HG03354 (cell line): ENCODE measurements around the gene FAM53B.

Source experiments
- ATAC-seq: cut with Tn5 transposase; IDR thresholded peaks from one replicate; pipeline ENCODE4 v1.9.1; 2021; ENCODE audit warnings: mild to moderate bottlenecking; ENCODE audit not compliant: unreplicated experiment, poor library complexity, severe bottlenecking

Gene FAM53B

DNA sequence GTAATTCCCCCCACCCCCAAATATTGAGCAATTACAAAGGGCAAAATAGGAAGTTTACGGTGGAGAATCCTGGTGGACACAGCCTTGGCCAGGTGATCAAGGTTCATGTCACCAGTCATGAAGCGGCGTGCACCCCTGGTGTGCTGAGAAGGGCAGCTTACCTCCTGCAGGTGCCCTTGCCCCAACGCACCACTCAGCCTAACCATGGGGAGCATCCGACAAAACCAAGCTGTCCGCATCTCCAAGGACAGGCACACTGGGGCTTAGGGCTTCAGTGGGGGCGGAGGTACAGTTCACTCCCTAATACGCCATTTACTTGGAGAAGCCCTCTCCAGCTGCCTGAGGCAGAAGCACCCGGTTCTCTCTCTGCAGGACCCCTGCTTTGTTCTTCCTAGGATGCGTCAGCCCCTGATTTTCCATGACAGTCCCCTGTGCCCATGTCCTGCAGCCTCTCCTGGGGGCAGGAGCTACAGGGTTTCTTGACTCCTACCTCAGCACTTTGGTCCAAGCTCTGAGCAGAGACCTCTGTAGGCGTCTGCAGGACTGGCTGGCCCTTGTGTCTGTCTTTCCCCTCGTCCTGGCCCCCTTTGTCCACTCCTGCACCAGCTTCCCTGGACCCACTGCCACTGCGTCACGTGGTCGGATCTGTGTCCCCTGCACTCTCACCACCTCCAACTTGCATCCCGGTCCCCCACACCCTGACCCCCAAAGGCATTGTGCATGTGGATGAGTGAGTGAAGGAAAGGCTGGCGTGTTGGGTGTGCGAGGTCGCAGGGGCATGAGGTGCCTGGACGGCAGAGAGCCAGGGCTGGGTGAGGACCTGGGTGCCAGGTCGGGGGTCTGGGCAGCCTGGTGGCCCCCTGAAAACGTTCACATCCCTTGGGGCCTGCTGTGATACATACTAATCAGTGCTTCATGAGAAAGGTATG is 168.8 kb downstream of the FAM53B start:
- no peak for ATAC-seq

DNA sequence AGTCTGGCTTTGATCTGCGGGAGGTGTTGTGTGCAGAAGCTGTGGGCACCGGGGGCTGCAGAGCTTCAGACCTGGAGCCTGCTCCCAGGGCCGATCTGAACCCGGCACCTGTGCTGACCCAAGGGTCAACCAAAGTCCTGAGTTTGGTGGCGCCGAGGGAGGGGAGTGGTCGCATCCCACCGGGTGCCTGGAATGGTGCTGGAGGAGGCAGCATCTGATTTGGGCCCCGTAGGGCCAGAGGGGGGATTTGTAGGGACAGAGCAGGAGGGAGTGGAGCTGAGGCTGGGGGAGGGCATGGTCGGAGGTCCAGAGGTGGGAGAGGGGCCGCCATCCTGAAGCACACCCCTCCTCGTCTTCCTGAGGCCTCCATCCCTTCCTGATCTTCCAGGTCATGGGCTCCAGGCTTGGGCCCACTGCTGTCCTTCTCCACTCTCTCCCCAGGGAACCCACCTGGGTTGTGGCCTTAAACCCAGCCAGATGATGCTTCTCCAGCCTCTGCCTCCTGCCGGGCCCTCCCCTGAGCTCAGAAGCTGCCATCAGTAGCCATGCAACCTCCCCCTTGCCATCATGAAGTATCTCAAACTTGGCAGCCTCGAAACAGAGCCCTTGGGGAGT is 169.6 kb downstream of the FAM53B start:
- no peak for ATAC-seq

DNA sequence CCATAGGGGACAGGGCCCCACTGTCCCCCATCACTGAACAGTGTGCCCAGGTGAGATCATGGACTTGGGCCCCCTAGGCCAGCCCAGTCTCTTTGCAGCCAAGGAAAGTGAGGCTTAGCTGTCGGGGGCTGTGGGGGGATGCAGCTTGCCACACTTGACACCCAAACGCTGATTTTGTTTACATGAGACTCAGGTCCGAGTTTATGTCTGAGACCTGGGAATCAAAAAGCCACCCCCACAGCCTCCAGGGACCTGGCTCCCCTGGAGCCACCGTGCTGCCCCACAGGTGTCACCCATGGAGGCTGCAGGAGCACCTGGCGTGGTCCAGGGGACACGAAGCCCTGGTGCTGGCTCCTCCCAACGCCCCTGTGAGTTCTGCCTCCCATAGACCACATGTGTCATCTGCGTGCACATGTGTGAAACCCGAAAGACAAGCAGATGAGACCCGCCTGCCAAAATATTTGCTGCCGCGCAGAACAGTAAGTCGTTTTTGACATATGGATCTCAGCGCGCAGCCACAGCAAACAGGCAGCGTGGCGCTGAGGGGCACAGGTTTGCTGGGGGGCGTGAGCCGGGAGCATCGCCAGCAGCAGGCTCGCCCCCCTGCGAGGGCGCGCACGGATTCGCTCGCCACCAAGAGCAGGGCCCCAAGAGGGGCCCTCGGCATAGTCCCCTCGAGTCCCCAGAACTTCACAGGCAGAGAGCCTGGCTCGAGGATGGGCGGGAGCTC is 170.3 kb downstream of the FAM53B start:
- ATAC-seq, result no peak

DNA sequence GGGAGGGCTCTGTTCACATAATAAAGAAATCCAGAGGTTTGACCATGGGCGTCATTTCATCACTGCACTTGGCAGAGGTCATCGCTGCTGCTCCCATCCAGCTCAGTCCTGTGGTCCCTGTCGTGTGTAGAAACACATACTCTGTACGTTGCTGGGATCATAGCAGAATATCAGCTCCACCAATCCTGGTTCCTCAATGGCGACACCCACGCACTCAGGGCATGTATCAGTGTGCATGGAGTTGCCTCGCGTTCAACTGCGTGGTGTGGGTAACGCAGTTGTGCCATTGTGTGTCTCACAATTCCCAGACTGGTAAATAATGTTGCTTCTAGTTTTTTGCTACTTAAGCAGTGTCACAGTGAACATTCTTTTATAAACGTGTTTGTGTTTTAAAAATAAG is 171.4 kb downstream of the FAM53B start:
- ATAC-seq, result no peak

DNA sequence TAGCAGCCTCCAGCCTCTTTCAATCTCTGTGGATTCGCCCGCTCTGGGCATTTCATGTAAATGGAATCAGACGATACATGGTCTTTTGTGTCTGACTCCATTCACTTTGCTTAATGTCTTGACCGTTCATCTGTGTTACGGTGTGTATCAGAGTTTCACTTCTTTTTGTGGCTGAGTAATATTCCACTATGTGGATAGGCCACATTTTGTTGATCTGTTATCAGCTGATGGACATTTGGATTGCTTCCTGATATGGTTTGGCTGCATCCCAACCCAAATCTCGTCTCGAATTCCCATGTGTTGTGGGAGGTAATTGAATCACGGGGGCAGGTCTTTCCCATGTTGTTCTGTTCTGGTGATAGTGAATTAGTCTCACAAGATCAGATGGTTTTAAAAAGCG is 173.5 kb downstream of the FAM53B start:
- no peak for ATAC-seq

DNA sequence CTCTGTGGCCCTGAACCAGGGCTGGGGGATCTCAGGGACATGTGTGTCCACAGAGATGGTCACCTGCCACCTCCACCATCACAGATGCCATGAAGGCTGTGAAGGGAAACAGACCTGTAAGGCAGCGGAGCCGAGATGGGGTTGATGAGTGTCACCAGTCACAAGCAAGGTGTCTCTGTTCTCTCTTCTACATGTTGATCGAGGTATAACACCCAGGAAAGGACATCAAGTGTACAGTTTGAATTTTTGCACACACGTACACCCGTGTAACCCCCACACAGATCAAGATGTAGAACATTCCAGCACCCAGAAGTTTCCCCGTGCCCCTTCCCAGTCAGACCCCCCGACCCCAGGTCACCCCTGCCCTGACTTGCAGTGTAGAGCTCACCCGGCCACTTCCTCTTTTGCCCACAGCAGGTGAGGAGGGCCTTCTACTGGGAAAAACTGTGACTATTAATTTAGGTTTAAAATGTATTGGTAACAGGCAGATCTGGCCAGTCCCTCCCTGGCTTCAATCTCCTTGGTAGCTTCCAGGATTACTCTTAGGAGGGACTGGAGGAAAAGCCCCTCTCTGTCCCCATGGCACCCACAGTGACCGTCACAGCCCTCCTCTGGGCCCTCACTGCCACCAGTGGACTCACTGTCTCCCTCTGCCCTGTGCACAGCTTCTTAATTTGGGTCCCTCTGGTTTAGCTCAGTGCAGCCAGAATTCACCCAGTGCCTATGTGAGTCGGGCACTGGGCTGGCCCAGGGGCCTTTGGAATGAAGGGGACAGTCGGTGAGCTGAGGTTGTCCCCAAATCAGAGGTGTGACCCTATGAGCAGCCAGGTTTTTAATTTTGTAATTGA is 174.3 kb downstream of the FAM53B start:
- ATAC-seq, result no peak
